ENCODE data around the gene KRTAP1-1.
"Not testable (repeated sequence)": the region's sequence is repeated elsewhere in the genome, so short reads cannot be mapped to it uniquely, and the experiment has no call there.

KRTAP1-1 gene

DNA sequence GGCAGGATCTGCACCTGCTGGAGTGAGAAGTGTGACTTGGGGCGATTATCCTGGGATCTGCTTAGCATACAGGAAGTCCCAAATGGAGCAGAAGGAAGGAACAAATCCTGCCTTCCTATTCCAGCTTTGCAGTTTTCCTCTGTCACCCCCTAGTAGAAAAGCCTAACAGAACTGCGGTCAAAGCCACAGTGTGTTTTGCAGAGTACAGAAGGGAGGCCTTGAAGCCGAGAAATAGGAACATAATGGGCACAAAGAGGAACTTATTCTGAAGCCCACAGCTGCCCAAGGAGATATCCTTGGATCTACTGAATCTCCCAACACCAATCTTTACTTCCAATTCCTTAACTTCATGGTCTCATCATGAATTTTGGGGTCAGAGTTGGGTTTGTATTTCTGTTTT, 22.7 kb downstream of the KRTAP1-1 start:
- in situ Hi-C loops (cut with MboI; ENCODE audit: low pct_unique_long_range_greater_than_20kb, low sequenced_read_pairs): no loop called here
- DNase-seq: no peak

DNA sequence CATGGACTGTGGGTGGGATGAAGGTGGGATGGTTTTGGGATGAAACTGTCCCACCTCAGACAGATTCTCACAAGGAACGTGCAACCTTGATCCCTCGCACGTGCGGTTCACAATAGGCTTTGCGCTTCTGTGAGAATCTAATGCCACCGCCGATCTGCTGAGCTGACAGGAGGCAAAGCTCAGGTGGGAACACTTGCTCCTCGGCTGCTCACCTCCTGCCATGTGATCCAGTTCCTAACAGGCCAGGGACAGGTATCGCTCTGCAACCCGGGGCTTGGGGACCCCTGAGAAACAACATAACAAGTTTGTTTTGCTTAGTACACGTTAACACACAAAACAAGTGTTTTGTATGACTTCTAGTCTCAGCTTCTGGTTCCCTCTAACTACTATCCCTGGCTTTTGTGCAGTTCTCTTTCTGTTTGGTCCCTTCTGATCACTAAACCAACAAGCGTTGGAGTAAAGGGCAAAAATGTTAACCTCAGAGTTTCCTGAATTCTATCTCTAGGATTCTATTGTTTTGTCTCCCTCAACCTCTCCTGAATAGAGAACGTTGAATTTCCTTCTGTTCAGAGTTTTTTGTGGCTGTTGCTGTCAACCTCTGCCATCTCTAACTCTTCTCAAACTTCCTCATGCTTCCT, 24.6 kb downstream of the KRTAP1-1 start:
- in situ Hi-C loops (cut with MboI; ENCODE audit: low pct_unique_long_range_greater_than_20kb, low sequenced_read_pairs): no loop called here
- DNase-seq: no peak

DNA sequence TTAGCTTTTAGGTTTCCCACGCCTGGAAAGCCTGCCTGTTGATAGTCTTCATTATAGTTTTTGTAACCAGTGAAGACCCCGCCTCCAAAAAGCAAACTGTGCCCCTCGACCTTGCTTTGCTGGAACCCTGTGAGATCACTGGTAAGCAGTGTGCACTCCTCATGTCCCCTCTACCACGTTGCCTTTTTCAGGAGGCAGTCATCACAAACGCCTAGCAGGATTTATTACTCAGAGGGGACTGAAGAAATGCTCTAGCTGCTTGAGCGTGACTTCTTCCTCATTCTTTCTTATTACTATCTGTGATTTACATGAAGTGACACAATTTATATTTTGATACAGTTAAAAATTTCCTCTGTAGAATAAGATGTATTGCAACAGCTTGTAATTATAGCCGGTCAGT, 25.8 kb downstream of the KRTAP1-1 start:
- no peak for DNase-seq
- in situ Hi-C loops (cut with MboI; ENCODE audit: low pct_unique_long_range_greater_than_20kb, low sequenced_read_pairs): no loop called here

DNA sequence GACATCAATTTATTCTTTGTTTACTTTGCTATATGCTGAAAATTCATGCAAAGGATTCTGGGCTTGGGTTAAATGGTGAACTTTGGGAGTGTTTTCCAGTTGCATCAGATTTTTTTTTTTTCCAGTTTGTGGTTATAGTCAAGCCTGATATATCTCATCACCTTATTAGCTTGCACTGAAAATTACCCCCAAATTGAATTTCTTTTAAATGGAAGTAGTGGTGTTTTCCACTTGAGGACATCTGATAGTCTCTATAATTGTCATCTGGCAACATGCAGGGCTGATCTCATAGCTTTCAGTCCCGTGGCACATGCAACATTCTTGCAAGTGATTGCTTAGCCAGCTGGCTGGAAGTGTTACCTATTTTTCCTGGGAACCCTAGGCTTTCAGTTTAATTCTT, 27.6 kb downstream of the KRTAP1-1 start:
- in situ Hi-C loops (cut with MboI; ENCODE audit: low pct_unique_long_range_greater_than_20kb, low sequenced_read_pairs): no loop called here

GRCh38 chr17:41013181-41013580, 28.1 kb downstream of the KRTAP1-1 start:
- in situ Hi-C loops (cut with MboI; ENCODE audit: low pct_unique_long_range_greater_than_20kb, low sequenced_read_pairs): no loop called here
- no peak for DNase-seq

More for the DNA sequence above, 27.6 kb downstream of the KRTAP1-1 start:
- DNase-seq: no peak

- no peak for DNase-seq
- in situ Hi-C loops (cut with MboI; ENCODE audit: low pct_unique_long_range_greater_than_20kb, low sequenced_read_pairs): no loop called here
Observed at GRCh38 chr17:41012326-41013120, 28.7 kb downstream of the KRTAP1-1 start.

DNA sequence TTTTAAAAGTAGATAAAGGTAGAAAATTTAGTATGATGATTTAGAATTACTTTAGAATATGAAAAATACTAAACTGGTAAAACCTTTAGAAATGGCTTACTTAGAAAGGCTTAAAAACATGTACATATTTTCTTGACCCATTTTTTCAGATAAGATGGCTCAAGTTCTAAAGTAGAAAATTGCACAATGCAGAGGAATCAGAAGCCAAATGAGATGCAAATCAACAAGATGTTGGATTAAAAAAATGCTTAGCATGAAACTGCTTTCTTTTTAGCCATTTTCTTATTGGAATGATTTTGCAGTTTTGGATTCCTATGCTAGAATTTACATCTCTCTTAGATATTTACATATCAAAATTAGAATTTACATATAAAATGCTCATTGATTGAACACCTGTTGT, 30.8 kb downstream of the KRTAP1-1 start:
- in situ Hi-C loops (cut with MboI; ENCODE audit: low pct_unique_long_range_greater_than_20kb, low sequenced_read_pairs): no loop called here
- DNase-seq: no peak

- in situ Hi-C loops (cut with MboI; ENCODE audit: low pct_unique_long_range_greater_than_20kb, low sequenced_read_pairs): no loop called here
- DNase-seq: no peak
Observed at GRCh38 chr17:41009936-41010335, 31.3 kb downstream of the KRTAP1-1 start.

DNA sequence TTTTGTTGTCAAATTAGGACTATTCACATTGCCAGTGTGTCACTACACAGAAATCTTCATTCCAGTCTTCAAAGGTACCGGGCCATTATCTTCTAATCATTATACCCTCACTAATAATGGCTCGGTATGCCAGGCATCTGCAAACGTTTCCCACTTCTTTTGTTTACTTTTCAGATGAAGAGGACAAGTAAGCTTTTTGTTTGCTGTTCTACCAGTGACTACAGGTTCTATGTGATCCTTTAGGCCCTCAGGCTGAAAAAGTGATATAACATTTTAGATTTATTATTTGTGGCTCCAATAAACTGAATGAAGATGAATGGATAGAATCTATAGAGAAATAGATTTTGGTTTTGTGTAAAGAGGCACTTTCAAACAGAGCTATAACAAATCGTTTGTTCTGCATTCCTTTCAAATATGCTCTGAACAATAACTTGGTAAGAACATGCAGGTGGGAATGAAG, 31.9 kb downstream of the KRTAP1-1 start:
- in situ Hi-C loops (cut with MboI; ENCODE audit: low pct_unique_long_range_greater_than_20kb, low sequenced_read_pairs): no loop called here
- no peak for DNase-seq

DNA sequence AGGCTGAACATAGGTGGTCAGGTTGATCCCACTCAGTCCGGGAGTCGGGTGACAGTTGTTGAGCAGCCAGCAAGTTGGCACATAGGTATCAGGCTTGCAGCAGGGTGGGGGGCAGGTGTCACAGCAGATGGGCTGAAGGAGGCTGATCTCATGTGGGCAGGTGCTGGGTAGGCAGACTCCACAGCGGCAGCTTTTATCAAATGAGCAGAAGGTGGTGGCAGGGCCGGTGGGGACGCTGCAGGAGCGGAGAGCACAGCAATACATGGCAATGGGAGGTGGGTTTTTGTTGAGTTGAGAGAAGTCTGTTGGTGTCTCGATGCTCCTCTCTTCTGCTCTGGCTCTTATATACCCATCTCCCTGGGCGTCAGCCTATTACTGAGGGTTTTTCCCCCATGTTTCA, 32.4 kb downstream of the KRTAP1-1 start, which contains the start of gene KRTAP3-1:
Gene KRTAP3-1, minus strand, starts transcription at position 318 of the 400 bp plus-strand sequence. Its CDS starts 54 bp downstream, at position 264.
- no peak for DNase-seq
- in situ Hi-C loops (cut with MboI; ENCODE audit: low pct_unique_long_range_greater_than_20kb, low sequenced_read_pairs): no loop called here

GRCh38 chr17:41004397-41004796, 36.9 kb downstream of the KRTAP1-1 start:
- in situ Hi-C loops (cut with MboI; ENCODE audit: low pct_unique_long_range_greater_than_20kb, low sequenced_read_pairs): no loop called here
- DNase-seq: no peak

- in situ Hi-C loops (cut with MboI; ENCODE audit: low pct_unique_long_range_greater_than_20kb, low sequenced_read_pairs): no loop called here
- no peak for DNase-seq
Observed at GRCh38 chr17:41003926-41004325, 37.3 kb downstream of the KRTAP1-1 start.

DNA sequence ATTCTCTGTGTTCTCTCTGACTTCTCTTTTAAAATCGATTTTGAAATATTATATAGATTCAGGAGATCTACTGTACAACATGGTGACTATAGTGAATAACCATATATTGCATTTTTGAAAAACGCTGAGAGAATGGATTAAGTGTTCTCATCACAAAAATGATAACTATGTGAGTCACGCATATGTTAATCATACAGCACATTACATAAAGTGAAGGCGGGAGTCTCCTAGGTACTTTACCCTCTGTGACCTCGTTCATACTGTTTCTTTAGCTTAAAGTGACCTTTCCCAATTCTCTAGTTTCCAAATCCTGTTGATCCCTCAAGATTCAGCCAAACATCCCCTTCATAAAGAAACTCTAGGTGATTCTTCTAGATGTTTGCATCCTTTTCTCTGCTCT, 38.4 kb downstream of the KRTAP1-1 start:
- in situ Hi-C loops (cut with MboI; ENCODE audit: low pct_unique_long_range_greater_than_20kb, low sequenced_read_pairs): no loop called here
- DNase-seq: no peak

DNA sequence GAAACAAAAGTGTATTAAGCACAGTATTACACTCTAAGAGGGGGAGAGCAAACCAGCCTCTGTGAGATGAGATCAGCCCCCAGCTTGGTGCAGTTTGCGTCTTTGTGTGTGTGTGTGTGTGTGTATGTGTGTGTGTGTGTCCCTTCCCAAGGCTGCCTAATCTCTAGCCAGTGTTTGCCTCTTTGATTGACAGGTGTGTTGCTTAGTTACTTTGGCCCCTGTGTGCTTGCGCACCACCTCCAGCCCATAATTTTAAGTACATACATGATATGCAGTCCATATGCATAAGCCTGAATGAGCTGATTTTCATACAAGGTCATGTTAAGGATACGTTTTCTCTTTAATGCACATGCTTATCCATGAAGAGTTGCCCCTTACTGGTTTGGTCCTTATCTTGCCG, 39.5 kb downstream of the KRTAP1-1 start:
- no peak for DNase-seq
- in situ Hi-C loops (cut with MboI; ENCODE audit: low pct_unique_long_range_greater_than_20kb, low sequenced_read_pairs): no loop called here

DNA sequence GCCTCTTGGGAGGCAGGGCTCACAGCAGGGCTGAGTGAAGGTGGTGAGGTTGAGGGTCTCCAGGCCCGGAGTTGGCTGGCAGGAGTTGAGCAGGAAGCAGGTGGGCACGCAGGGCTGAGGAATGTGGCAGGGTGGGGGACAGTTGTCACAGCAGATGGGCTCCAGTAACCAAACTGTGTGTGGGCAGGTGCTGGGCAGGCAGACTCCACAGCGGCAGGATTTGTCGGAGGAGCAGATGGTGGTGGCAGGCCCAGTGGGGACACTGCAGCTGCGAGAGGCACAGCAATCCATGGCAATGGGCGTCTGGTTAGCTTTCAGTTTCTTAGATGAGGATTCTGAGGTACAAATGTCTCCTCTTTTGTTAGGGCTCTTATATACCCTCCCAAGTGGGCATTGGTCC, 41.7 kb downstream of the KRTAP1-1 start, which contains the start of gene KRTAP3-2:
Gene KRTAP3-2, minus strand, starts transcription at position 344 of the 400 bp plus-strand sequence. Its CDS starts 53 bp downstream, at position 291.
- DNase-seq; in situ Hi-C loops (cut with MboI; ENCODE audit: low pct_unique_long_range_greater_than_20kb, low sequenced_read_pairs): not testable (repeated sequence)

GRCh38 chr17:40997361-40997760, 43.9 kb downstream of the KRTAP1-1 start:
- in situ Hi-C loops (cut with MboI; ENCODE audit: low pct_unique_long_range_greater_than_20kb, low sequenced_read_pairs): no loop called here
- DNase-seq: no peak

- DNase-seq: no peak
- in situ Hi-C loops (cut with MboI; ENCODE audit: low pct_unique_long_range_greater_than_20kb, low sequenced_read_pairs): no loop called here
Observed at GRCh38 chr17:40996829-40997228, 44.4 kb downstream of the KRTAP1-1 start.

- DNase-seq: no peak
Observed at GRCh38 chr17:40995116-40995515, 46.1 kb downstream of the KRTAP1-1 start.

DNA sequence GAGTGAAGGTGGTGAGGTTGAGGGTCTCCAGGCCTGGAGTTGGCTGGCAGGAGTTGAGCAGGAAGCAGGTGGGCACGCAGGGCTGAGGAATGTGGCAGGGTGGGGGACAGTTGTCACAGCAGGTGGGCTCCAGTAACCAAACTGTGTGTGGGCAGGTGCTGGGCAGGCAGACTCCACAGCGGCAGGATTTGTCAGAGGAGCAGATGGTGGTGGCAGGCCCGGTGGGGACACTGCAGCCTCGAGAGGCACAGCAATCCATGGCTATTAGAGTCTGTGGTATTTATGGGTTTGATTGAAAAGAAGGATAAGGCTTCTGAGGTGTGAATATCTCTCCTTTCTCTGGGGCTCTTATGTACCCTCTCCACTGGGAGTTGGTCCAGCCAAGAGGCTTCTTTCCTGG, 47.4 kb downstream of the KRTAP1-1 start, which contains the start of gene KRTAP3-3:
Gene KRTAP3-3, minus strand, starts transcription at position 326 of the 400 bp plus-strand sequence. Its CDS starts 67 bp downstream, at position 259.
- in situ Hi-C loops (cut with MboI; ENCODE audit: low pct_unique_long_range_greater_than_20kb, low sequenced_read_pairs): no loop called here
- no peak for DNase-seq

More at GRCh38 chr17:40995116-40995515, 46.1 kb downstream of the KRTAP1-1 start:
- in situ Hi-C loops (cut with MboI; ENCODE audit: low pct_unique_long_range_greater_than_20kb, low sequenced_read_pairs): no loop called here

DNA sequence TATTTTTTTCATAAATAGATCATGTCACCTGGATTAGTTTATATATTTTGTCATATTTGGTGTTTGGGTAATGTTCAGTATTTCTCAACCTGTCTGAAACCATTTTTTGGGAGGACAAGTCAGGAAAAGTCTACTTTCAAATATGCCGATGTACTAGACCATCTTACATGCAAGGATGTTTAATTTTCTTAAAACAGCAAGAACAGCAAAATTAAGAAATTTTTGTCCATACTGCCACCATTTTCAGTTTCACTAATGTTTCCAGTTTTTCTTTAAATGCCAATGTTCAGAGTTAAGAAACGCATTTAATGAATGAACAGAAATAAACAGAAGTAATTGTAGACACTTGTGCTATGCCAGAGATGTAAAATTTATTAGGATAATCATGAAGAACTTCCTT, 48.2 kb downstream of the KRTAP1-1 start:
- in situ Hi-C loops (cut with MboI; ENCODE audit: low pct_unique_long_range_greater_than_20kb, low sequenced_read_pairs): no loop called here

More for the DNA sequence above, 48.2 kb downstream of the KRTAP1-1 start:
- DNase-seq: no peak

Data from KBM-7 (cell line).